WERI-Rb-1 (cell line): ENCODE results near the gene PPP4R2.
"Not testable (repeated sequence)": the region's sequence is repeated elsewhere in the genome, so short reads cannot be mapped to it uniquely, and the experiment has no call there.

Experiments
- DNase-seq: peaks from one replicate; pipeline ENCODE4 v3.0.0-alpha.2; 2020
- H3K27ac ChIP-seq: fragments of 250-450 bp; sonication (Bioruptor Pico); 2 replicates; pipeline ENCODE4 v1.5.1; 2020; ENCODE audit warnings: mild to moderate bottlenecking, moderate library complexity
- H3K27me3 ChIP-seq: fragments of 250-450 bp; sonication (Bioruptor Pico); 2 replicates; pipeline ENCODE4 v1.5.1; 2021; ENCODE audit warnings: mild to moderate bottlenecking, low read depth, moderate library complexity; ENCODE audit not compliant: insufficient read depth, severe bottlenecking
- H3K36me3 ChIP-seq: fragments of 250-450 bp; sonication (Bioruptor Pico); 2 replicates; pipeline ENCODE4 v1.5.1; 2020; ENCODE audit warnings: mild to moderate bottlenecking, moderate library complexity
- H3K4me3 ChIP-seq: 2 replicates; pipeline ENCODE4 v1.5.1; 2011; ENCODE audit warnings: low read depth, mild to moderate bottlenecking, control low read depth, low read length
- H3K9me3 ChIP-seq: fragments of 250-450 bp; sonication (Bioruptor Pico); 2 replicates; pipeline ENCODE4 v1.5.1; 2021; ENCODE audit warnings: mild to moderate bottlenecking, moderate library complexity; ENCODE audit not compliant: severe bottlenecking
- CTCF ChIP-seq: IDR thresholded peaks from 2 replicates; pipeline ENCODE4 v1.5.1; 2011; ENCODE audit warnings: low read depth, mild to moderate bottlenecking, control low read depth, inconsistent platforms, low read length

Gene PPP4R2

GRCh38 chr3:72993391-72993790 lies 3.2 kb upstream of the PPP4R2 start:
- Histone ChIP-seq H3K27me3 (no peaks in the 10 kb centered on the region), H3K36me3 (peaks cover 5% of the 10 kb centered on the region), H3K27ac (no peak overlapping the region), H3K4me3 (no peak overlapping the region), H3K9me3 (no peaks in the 10 kb centered on the region)
- TF ChIP-seq CTCF, result no peak
- no peak for DNase-seq

- Histone ChIP-seq H3K36me3 (peaks cover 25% of the 10 kb centered on the region), H3K27me3 (no peaks in the 10 kb centered on the region), H3K4me3 (no peak overlapping the region), H3K9me3 (no peaks in the 10 kb centered on the region), H3K27ac (no peak overlapping the region)
- TF ChIP-seq CTCF, result no peak
- no peak for DNase-seq
These were observed 1.3 kb upstream of the PPP4R2 start for GRCh38 chr3:72995337-72995736.

- Histone ChIP-seq H3K27ac (peak overlapping the region; percentile 96), H3K4me3 (peak overlapping the region; percentile 97), H3K36me3 (peaks cover 32% of the 10 kb centered on the region), H3K27me3 (no peaks in the 10 kb centered on the region), H3K9me3 (no peaks in the 10 kb centered on the region)
- TF ChIP-seq CTCF, result no peak
- no peak for DNase-seq
These were observed 514 bp upstream of the PPP4R2 start for GRCh38 chr3:72996121-72996472.

GRCh38 chr3:72997421-72997961 lies 880 bp downstream of the PPP4R2 start:
- DNase-seq, result peak; percentile 22
- peaks cover 45% of the 10 kb centered on the region for H3K36me3 ChIP-seq
- H3K9me3 ChIP-seq, result no peaks in the 10 kb centered on the region
- H3K27me3 ChIP-seq, result no peaks in the 10 kb centered on the region
- H3K4me3 ChIP-seq, result peak overlapping the region; percentile 97
- TF ChIP-seq CTCF, result peak; percentile 25; the same call in 1 of the 2 replicates
- peak overlapping the region; percentile 96 for H3K27ac ChIP-seq

- H3K27me3 ChIP-seq, result no peaks in the 10 kb centered on the region
- peaks cover 48% of the 10 kb centered on the region for H3K36me3 ChIP-seq
- TF ChIP-seq CTCF, result no peak
- no peak for DNase-seq
- peak overlapping the region; percentile 17 for H3K4me3 ChIP-seq
- H3K27ac ChIP-seq, result no peak overlapping the region
- H3K9me3 ChIP-seq, result no peaks in the 10 kb centered on the region
These were observed 1.9 kb downstream of the PPP4R2 start for GRCh38 chr3:72998466-72998865.

- Histone ChIP-seq H3K27ac (no peak overlapping the region), H3K36me3 (peaks cover 63% of the 10 kb centered on the region), H3K9me3 (no peaks in the 10 kb centered on the region), H3K27me3 (no peaks in the 10 kb centered on the region), H3K4me3 (no peak overlapping the region)
- no peak for DNase-seq
- no peak for TF ChIP-seq CTCF
These were observed 3.3 kb downstream of the PPP4R2 start for GRCh38 chr3:72999951-73000350.

GRCh38 chr3:73003050-73003449 lies 6.4 kb downstream of the PPP4R2 start:
- DNase-seq, H3K27ac ChIP-seq, H3K4me3 ChIP-seq, H3K9me3 ChIP-seq, H3K27me3 ChIP-seq: not testable (repeated sequence)
- H3K36me3 ChIP-seq, result peaks cover 87% of the 10 kb centered on the region
